ENCODE data around the gene TYMP.

GRCh38 chr22:50536226-50536625 lies 6.4 kb upstream of the TYMP start:
- TF ChIP-seq, protein P1, sequence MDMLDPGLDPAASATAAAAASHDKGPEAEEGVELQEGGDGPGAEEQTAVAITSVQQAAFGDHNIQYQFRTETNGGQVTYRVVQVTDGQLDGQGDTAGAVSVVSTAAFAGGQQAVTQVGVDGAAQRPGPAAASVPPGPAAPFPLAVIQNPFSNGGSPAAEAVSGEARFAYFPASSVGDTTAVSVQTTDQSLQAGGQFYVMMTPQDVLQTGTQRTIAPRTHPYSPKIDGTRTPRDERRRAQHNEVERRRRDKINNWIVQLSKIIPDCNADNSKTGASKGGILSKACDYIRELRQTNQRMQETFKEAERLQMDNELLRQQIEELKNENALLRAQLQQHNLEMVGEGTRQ (IDR thresholded peaks at IDR 0.05): no peak
- TF ChIP-seq SMC3 (IDR thresholded peaks at IDR 0.05): no peak
- TF ChIP-seq, protein P2, sequence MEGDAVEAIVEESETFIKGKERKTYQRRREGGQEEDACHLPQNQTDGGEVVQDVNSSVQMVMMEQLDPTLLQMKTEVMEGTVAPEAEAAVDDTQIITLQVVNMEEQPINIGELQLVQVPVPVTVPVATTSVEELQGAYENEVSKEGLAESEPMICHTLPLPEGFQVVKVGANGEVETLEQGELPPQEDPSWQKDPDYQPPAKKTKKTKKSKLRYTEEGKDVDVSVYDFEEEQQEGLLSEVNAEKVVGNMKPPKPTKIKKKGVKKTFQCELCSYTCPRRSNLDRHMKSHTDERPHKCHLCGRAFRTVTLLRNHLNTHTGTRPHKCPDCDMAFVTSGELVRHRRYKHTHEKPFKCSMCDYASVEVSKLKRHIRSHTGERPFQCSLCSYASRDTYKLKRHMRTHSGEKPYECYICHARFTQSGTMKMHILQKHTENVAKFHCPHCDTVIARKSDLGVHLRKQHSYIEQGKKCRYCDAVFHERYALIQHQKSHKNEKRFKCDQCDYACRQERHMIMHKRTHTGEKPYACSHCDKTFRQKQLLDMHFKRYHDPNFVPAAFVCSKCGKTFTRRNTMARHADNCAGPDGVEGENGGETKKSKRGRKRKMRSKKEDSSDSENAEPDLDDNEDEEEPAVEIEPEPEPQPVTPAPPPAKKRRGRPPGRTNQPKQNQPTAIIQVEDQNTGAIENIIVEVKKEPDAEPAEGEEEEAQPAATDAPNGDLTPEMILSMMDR (IDR thresholded peaks at IDR 0.05): no peak
- TF ChIP-seq RCOR1 (IDR thresholded peaks at IDR 0.05; ENCODE audit: low read depth, low read length): no peak
- TF ChIP-seq KDM1A (IDR thresholded peaks at IDR 0.05; ENCODE audit: low read depth): no peak
- TF ChIP-seq ELK1 (IDR thresholded peaks at IDR 0.05; ENCODE audit: low read depth, low read length): no peak

Data from A549 (cell line).